Coronary artery (tissue), 2 donors: ENCODE results near the gene ZAP70.

Experiments used
- DNase-seq: peaks from one replicate; pipeline ENCODE4 v3.0.0-alpha.2; 2017; ENCODE audit warnings: low spot score
- H3K27ac ChIP-seq, 2 donors: fragments of 200-600 bp; sonication (generic); one replicate each; pipeline ENCODE4 v1.5.1; 2016 to 2019
- H3K4me3 ChIP-seq: fragments of 200-600 bp; sonication (generic); 2 replicates; pipeline ENCODE4 v1.5.1; 2016; ENCODE audit warnings: mild to moderate bottlenecking, moderate library complexity
- TF ChIP-seq, protein P1 (sequence below): fragments of 200-600 bp; sonication (generic); IDR thresholded peaks from one replicate; pipeline ENCODE4 v1.5.1; 2019; ENCODE audit warnings: antibody characterized with exemption

ZAP70 gene

DNA sequence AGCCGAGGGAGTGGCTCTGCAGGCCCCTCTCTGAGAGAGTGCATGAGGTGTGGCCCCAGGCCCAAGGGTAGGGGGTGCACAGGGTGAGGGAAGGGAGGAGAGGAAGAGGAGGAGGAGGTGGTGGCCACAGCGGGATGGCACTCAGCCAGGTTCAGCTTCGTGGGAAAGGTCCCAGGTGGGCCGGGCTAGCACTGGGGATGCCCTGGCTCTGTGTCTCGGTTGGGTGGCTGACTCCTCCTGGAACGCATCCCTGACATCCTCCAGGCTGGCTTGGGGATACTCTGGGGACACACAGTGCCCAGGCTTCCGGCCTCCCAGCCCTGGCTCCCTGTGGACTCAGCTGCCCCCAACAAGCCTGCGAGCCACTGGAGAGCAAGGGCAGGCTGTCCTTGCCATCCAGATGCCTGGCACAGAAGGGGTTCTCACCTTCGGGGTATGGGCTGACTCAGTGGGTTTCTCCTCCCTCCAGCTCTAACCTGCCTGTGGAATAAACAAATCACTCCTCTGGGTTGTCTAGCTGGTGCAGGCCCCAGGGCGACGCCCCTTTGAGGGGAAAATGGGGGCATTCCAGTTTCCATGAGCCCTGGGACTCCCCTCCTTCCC is 582 bp upstream of the ZAP70 start:
- no peak overlapping the region for H3K4me3 ChIP-seq
- DNase-seq = no peak
- TF ChIP-seq, protein P1, sequence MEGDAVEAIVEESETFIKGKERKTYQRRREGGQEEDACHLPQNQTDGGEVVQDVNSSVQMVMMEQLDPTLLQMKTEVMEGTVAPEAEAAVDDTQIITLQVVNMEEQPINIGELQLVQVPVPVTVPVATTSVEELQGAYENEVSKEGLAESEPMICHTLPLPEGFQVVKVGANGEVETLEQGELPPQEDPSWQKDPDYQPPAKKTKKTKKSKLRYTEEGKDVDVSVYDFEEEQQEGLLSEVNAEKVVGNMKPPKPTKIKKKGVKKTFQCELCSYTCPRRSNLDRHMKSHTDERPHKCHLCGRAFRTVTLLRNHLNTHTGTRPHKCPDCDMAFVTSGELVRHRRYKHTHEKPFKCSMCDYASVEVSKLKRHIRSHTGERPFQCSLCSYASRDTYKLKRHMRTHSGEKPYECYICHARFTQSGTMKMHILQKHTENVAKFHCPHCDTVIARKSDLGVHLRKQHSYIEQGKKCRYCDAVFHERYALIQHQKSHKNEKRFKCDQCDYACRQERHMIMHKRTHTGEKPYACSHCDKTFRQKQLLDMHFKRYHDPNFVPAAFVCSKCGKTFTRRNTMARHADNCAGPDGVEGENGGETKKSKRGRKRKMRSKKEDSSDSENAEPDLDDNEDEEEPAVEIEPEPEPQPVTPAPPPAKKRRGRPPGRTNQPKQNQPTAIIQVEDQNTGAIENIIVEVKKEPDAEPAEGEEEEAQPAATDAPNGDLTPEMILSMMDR = no peak
- H3K27ac ChIP-seq = no peak overlapping the region

DNA sequence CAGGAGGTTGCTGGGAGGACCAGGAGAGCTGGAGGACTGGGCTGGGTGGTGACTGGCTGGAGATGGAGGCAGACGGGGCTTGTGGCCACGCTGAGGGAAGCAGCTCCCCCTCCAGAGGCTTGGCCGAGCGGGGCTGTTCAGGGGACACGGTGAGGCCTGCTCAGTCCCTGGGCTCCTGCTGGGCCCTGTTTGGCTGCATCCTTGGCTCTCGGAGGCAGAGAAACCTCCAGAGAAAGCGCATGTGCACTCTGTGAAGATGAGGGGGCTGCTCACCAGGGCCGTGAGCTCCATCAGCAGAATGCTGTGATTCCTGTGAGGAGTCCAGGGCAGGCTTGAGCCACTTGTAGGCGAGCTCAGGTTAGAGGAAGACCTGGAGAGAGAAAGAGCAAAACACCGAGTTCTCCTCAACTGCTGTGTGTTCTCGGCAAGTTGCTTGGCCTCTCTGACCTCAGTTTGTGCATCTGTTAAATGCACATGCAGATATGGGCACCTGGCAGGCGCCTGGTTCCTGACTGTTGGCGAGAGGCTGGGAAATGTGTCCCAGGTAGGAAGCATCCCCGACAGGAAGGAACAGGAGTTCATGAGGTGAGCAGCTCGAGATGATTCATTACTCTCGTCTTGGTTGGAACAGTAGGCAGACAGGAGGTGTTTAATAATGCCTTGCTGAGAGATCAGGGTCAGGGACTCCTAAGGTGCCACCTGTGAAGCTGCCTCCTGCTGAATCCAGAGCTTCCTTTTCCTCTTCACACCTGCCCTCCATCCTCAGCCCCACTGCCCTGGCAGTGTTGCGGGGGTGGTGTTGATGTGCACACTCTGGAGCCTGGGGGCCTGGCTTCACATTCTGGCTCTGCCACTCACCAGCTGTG is 941 bp downstream of the ZAP70 start:
- no peak overlapping the region for H3K27ac ChIP-seq
- H3K4me3 ChIP-seq = no peak overlapping the region
- TF ChIP-seq, protein P1 = no peak
- no peak for DNase-seq

DNA sequence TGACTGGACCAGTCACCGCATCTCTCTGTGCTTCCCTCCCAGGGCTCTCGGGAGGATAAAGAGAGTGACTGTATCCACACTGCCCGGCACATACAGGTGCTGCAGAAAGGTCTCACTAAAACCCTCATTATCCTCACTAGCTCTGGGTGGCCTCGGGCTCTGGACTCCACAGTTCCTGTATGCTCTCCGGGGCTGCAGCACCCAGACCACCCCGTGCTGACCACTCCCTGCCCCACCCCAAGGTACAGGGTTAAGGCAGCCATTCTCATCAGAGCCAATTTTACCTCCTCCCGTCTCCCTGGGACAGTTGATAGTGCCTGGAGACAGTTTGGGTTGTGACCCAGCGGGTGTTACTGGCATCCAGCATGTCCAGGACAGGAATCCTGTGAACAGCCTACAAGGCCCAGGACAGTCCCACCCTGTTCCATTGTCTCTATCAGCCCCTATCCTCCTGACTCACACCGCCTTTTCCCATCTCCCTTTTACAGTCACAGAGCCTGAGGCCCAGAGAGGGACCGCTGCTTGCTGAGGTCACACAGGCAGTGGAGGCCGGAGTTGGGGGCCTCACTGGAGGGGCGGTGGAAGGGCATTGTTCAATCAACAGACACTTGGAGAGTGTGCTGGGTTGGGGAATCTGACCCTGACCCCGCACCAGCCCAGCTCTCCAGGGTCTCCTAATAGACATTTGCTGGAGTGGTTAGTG is 1.7 kb downstream of the ZAP70 start:
- Histone ChIP-seq H3K4me3 (no peak overlapping the region), H3K27ac (no peak overlapping the region)

DNA sequence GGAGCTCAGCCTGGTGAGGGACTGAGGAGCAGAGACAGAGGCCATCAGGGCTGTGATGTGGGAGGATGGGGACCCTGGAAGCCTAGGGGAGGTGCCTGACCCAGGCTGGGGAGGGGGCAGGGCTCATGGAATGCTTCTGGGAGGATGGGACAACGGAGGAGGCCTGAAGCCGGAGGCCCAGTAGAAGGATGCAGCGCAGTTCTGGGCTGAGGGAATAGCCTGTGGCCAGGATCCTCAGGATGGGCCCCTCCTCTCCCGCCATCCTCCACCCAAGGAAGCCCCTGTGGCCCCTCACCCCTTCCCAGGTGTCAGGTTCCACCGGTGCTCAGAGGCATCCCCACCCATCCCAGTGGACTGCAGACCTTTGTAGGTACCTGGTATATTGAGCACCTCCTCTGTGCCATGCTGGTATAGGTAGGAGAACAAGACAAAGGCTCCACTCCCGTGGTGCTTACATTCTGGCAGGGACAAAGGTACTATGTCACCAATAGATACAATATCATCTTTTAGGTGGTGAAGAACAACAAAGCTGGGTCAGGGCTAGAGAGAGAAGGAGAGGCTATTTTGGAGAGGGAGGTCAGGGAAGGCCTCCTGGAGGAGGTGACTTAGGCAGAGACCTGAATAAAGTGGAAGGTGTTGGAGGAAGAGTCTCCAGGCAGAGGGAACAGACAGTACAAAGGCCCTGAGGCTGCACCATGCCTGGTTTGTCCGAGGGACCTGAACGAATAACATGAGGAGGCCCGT is 2.7 kb downstream of the ZAP70 start:
- Histone ChIP-seq H3K27ac (no peak overlapping the region), H3K4me3 (no peak overlapping the region)
- TF ChIP-seq, protein P1 = no peak
- no peak for DNase-seq

More for the DNA sequence above, 1.7 kb downstream of the ZAP70 start:
- TF ChIP-seq, protein P1 = no peak
- DNase-seq = no peak

DNA sequence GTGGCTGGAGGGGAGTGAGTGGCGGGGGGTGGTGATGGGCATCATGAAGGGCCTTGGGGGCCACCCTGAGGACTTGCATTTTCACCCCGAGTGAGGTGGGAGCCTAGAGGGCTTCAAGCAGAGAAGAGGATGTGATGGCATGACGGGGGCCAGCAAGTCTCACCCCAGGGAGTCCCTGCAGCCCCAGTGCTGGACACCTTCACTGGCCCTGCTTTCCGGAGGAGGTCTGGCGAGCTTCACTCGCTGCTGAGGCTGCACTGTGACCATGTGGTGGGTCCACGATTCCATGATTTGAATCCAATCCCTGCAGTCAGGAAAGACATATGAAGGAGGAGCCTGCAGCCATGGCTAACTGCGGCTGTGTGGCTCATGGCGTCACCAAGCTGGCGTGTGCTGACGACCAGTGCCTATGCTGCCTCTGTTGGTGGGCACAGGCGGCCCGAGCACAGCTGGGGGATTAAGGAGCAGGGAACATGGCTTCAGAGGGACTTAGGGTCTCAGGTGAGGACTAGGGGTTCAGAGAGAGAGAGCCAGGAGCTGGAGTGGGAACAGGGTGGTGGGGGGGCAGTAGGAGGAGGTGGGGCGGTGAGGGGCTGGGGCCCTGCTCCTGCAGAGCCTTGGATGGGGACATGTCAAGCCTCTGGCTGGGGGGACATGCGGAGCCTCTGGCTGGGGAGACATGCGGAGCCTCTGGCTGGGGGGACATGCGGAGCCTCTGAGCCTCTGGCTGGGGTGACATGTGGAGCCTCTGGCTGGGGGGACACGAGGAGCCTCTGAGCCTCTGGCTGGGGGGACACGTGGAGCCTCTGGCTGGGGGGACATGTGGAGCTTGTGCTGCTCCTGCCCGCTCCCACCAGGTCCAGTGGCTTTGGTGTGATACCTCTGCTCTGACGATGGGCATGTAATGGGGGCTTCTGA is 3.6 kb downstream of the ZAP70 start:
- DNase-seq = no peak

More for the DNA sequence above, 3.6 kb downstream of the ZAP70 start:
- TF ChIP-seq, protein P1 = no peak
- Histone ChIP-seq H3K27ac (no peak overlapping the region), H3K4me3 (no peak overlapping the region)
